ENCODE results near the gene CREBL2. TPM values are rescaled to one million over a fixed set of nuclear protein-coding genes. Genes with fewer than 3 reads are reported as not detected.
"Not testable (repeated sequence)": the region's sequence is repeated elsewhere in the genome, so short reads cannot be mapped to it uniquely, and the experiment has no call there.

The CREBL2 gene
- total and polyA plus RNA-seq, 5 experiments from 2014 or later: 35.1 to 46.8 (median 36.5) TPM

DNA sequence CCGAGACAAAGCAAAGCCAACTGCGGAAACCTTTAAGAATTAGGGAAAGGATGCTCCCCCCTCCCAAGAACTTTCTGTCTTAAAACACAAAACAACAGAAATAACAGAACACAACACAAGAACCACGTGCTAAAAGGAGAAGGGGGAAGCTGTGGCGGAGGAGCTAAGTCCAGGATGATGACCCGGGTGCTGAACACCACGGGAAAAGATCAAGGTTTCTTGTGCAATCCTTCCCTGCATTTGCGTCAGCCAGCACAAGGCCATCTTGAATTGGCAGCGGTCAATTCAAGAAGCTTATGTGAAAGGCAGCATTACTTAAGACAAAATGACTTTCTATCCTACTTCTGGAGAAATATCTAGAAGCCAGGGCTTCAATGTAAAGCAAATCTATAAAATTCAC is 11.0 kb upstream of the CREBL2 start:
- POLR2A ChIA-PET: interaction anchor here (1.1 to 1.2 kb wide), 2 partner anchors 15 to 38 kb away, joined by 3 read pairs; partner anchors contain the start of gene DUSP16
- DNase-seq: no peak
- Mint-ChIP-seq H3K4me3 (no peak overlapping the region), H3K9me3 (peaks cover 0 to 1% (median 0%) of the 10 kb centered on the region in 9 donors), H3K27me3 (peaks cover 0 to 8% (median 0%) of the 10 kb centered on the region in 5 donors), H3K27ac (no peak overlapping the region), H3K4me1 (no peaks in the 10 kb centered on the region), H3K36me3 (no peaks in the 10 kb centered on the region)
- ATAC-seq: no peak

DNA sequence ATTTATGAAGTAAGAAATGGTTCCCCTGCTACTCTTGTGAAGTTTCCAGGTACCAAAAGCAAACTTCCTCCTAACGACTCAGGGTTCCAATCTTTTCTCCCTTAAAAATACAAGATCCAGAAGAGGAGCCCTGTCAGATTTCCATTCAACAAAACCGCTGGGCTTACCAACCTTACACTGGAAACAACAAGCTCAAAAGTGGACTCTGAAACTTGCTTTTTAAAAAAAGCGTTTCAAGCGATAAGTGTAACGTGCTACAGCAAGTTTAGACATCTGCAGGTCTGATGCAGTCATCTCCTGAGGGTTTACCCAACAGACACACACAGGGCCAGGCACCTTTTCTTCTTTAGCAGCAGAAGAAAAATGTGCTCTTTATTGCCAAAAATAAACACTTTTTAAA is 6.9 kb upstream of the CREBL2 start:
- Mint-ChIP-seq H3K4me1 (peaks cover 0 to 8% (median 1%) of the 10 kb centered on the region in 4 donors), H3K27me3 (peaks cover 0 to 8% (median 0%) of the 10 kb centered on the region in 5 donors), H3K36me3 (no peaks in the 10 kb centered on the region), H3K27ac (peak overlapping the region in 1 of 10 donors; percentile 63), H3K9me3 (no peaks in the 10 kb centered on the region), H3K4me3 (no peak overlapping the region)
- ATAC-seq (no peak), DNase-seq (no peak)
- POLR2A ChIA-PET: interaction anchor here (0.6 kb wide), 1 partner anchor 31 kb away, joined by 5 read pairs; no protein-coding TSS in a partner anchor

DNA sequence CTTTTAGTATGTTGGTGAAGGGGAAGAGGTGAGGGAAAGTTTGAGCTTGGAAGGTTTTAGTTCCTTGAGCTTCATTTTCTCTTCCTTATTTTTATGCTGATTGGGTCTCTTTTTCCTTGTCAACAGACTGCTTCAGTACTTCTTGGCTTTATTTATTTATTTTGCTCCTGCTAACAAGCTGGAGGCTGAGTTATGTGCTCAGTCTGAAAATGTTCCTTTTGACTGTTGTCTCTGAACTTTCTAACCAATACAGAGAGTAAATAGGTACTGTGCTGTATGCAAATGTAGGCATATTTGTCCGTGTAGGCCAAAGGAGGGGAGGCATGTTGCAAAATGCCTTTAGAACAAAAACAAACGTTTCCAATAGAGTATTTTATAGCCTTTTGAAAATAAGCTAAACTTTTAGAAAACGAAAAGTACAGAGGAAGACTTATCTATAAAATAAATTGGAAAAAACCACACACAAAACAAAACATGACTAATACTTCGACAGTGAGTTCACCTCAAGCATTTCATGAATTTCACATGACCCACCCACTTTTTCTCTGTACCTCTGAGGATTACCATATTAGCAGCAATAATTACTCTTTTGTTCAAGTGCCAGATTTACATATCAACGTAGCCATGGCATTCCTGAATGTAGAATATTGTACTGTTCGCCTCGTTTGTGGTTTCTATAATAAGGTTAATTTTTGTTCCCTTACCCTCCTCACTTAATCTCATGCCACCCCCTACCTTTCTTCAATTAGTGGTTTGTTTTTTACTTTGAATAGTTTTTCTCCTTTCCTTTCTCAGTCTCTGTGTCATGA is 4.7 kb upstream of the CREBL2 start:
- peaks cover 2 to 23% (median 15%) of the 10 kb centered on the region in 4 donors for H3K4me1 Mint-ChIP-seq
- H3K9me3 Mint-ChIP-seq: no peaks in the 10 kb centered on the region
- H3K36me3 Mint-ChIP-seq: no peaks in the 10 kb centered on the region
- H3K27me3 Mint-ChIP-seq: no peaks in the 10 kb centered on the region
- H3K4me3 Mint-ChIP-seq: no peak overlapping the region
- POLR2A ChIA-PET: interaction anchor here (0.6 to 0.8 kb wide), 2 partner anchors 13 to 109 kb away, joined by 3 to 5 read pairs; no protein-coding TSS in a partner anchor
- peak overlapping the region in 2 of 10 donors; percentile 8 to 33 for H3K27ac Mint-ChIP-seq
- DNase-seq (no peak), ATAC-seq (no peak)

DNA sequence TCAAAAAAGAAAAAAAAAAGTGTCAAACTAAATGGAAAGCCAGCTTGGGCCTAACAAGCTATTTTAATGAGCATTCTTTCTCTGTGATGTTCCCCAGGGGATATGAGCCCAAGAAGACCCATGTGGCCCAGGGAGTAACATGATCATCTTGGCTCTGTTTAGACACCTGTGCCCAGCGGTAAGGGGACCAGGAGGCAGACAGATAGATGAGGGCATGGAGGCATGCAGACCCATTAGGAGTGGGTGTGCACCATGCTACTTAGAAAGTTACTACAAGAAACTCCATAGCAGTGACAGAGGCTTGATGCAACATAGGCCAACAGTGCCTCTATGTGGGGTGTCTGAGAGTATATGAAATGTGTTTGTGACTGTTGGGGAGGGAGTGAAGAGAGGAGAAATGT is 3.1 kb upstream of the CREBL2 start:
- POLR2A ChIA-PET: no interaction called here
- no peaks in the 10 kb centered on the region for H3K9me3 Mint-ChIP-seq
- DNase-seq (no peak), ATAC-seq (no peak)
- peaks cover 0 to under 1% (median under 1%) of the 10 kb centered on the region in 3 donors for H3K36me3 Mint-ChIP-seq
- peak overlapping the region in 4 of 10 donors; percentile 5 to 76 (median 35) for H3K4me3 Mint-ChIP-seq
- H3K4me1 Mint-ChIP-seq: peaks cover 12 to 38% (median 28%) of the 10 kb centered on the region in 4 donors
- no peaks in the 10 kb centered on the region for H3K27me3 Mint-ChIP-seq
- H3K27ac Mint-ChIP-seq: peak overlapping the region in 8 of 10 donors; percentile 9 to 91 (median 54)

DNA sequence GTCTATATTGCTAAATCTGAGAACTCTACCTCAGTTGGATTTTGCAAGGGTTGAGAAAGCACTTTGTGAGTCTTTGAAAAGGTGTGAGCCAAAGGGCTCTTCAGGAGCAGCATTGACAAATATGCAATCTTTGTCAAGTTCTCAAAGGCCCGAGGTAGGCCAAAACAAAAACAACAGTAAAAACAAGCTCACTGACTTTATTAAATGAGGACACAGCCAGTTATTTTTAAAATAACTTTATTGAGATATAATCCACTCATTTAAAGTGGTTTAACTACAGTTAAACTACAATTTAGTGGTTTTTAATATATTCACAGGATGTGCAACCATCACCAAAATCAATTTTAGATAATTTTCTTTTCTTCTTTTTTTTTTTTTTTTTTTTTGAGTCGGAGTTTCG is 2.0 kb upstream of the CREBL2 start:
- Mint-ChIP-seq H3K4me1 (peaks cover 15 to 49% (median 37%) of the 10 kb centered on the region in 4 donors), H3K4me3 (peak overlapping the region in 1 of 10 donors; percentile 30), H3K27me3 (no peaks in the 10 kb centered on the region), H3K9me3 (no peaks in the 10 kb centered on the region), H3K27ac (peak overlapping the region in 6 of 10 donors; percentile 16 to 98 (median 57)), H3K36me3 (peaks cover 0 to 12% (median 3%) of the 10 kb centered on the region in 3 donors)
- ATAC-seq: no peak
- no peak for DNase-seq
- POLR2A ChIA-PET: interaction anchor here (0.7 to 0.8 kb wide), 3 partner anchors 97 to 1064 kb away, joined by 3 to 6 read pairs (median 3); no protein-coding TSS in a partner anchor

DNA sequence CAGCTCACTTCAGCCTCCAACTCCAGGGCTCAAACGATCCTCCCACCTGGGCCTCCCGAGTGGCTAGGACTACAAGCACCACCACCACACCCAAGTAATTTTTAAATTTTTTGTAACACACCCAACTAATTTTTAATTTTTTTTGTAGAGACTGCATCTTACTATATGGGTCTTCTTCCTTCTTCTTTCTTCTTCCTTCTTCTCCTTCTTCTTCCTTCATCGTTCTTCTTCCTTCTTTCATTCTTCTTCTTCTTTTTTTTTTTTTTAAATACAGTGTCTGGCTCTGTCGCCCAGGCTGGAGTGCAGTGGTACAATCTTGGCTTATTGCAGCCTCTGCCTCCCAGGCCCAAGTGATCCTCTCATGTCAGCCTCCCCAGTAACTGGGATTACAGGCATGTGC is 965 bp upstream of the CREBL2 start:
- H3K4me1 Mint-ChIP-seq: peaks cover 15 to 56% (median 44%) of the 10 kb centered on the region in 4 donors
- POLR2A ChIA-PET: interaction anchor here (0.9 to 4.0 kb wide), 6 partner anchors 13 to 253 kb away, joined by 3 to 25 read pairs (median 8); partner anchors contain the start of gene BORCS5
- ATAC-seq: no peak
- no peak for DNase-seq
- H3K27me3 Mint-ChIP-seq: no peaks in the 10 kb centered on the region
- peak overlapping the region; percentile 89 to 100 (median 99) for H3K27ac Mint-ChIP-seq
- peak overlapping the region; percentile 87 to 99 (median 92) for H3K4me3 Mint-ChIP-seq
- H3K9me3 Mint-ChIP-seq: no peaks in the 10 kb centered on the region
- peaks cover 0 to 17% (median 3%) of the 10 kb centered on the region in 3 donors for H3K36me3 Mint-ChIP-seq

DNA sequence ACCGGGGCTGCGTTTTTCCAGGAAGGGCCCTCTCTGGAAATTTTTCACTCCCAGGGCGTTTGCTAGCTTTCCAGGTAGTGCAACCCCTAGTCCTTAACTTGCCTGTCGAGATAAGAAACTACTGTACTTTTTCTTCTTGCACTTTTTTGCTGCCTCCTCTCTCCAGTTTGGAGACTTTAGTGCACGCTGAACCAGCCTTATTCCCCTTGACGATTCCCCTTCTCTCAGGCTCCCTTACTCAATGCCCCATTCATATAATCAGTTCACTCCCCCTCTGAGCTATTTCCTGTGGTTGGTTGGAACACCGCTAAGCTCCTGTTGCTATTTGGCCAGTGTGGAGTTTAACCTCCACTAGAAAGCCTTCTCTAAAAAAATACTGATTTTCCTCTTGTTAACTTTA is 682 bp downstream of the CREBL2 start:
- ATAC-seq (peak; percentile 22 to 23), DNase-seq (peak in 5 of 10 donors; percentile 5 to 48 (median 20))
- H3K36me3 Mint-ChIP-seq: peaks cover 0 to 19% (median 3%) of the 10 kb centered on the region in 3 donors
- H3K27ac Mint-ChIP-seq: peak overlapping the region; percentile 89 to 100 (median 99)
- peak overlapping the region; percentile 87 to 99 (median 92) for H3K4me3 Mint-ChIP-seq
- H3K27me3 Mint-ChIP-seq: no peaks in the 10 kb centered on the region
- POLR2A ChIA-PET: interaction anchor here (0.6 to 4.0 kb wide), 15 partner anchors 9 to 256 kb away, joined by 3 to 25 read pairs (median 4); partner anchors contain the start of genes BORCS5 and DUSP16
- H3K4me1 Mint-ChIP-seq: peaks cover 21 to 66% (median 60%) of the 10 kb centered on the region in 4 donors
- H3K9me3 Mint-ChIP-seq: no peaks in the 10 kb centered on the region

DNA sequence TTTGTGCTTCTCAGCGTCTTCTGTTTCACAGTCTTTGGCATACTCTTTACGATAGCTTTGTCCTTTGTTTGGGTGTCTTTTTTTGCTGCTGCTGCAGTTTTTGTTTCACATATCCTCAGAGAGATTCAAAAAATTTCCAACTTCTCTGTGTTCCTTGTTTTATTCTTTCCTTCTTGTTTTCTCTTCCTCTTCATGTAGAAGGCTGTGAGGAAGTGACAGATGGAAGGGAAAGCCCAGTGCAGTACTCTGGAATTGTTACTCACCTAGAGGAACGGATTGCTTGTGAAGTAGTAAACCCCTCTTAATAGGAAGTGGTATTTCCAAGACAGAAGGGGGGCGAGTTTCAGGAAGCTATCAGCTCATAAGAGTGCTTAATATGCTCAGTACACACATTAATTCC is 1.7 kb downstream of the CREBL2 start:
- Mint-ChIP-seq H3K27ac (peak overlapping the region; percentile 89 to 100 (median 98)), H3K4me3 (peak overlapping the region; percentile 87 to 99 (median 92)), H3K27me3 (no peaks in the 10 kb centered on the region), H3K9me3 (no peaks in the 10 kb centered on the region), H3K36me3 (peaks cover 0 to 23% (median 3%) of the 10 kb centered on the region in 3 donors), H3K4me1 (peaks cover 25 to 66% (median 65%) of the 10 kb centered on the region in 4 donors)
- peak in 3 of 10 donors; percentile 17 to 29 (median 25) for DNase-seq
- POLR2A ChIA-PET: interaction anchor here (0.7 to 4.0 kb wide), 7 partner anchors 10 to 257 kb away, joined by 3 to 25 read pairs (median 3); no protein-coding TSS in a partner anchor
- ATAC-seq: no peak

DNA sequence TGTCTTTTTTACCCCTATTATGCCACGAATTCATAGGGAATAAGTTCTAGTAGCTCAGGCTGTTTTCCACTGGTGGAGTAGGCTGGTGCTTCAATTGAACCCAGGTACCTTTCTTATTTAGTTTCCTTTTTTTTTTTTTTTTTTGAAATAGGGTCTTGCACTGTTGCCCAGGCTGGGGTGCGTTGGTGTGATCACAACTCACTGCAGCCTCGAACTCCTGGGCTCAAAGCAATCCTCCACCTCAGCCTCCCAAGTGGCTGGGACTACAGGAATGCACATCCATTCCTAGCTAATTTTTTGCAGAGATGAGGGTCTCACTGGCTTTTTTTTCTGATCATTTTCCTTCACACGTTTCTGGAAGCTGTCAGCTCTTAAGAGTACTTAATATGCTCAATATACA is 2.7 kb downstream of the CREBL2 start:
- ATAC-seq: no peak
- Mint-ChIP-seq H3K4me3 (peak overlapping the region in 9 of 10 donors; percentile 34 to 96 (median 63)), H3K4me1 (peaks cover 25 to 69% (median 67%) of the 10 kb centered on the region in 4 donors), H3K9me3 (no peaks in the 10 kb centered on the region), H3K27me3 (no peaks in the 10 kb centered on the region), H3K36me3 (peaks cover 0 to 26% (median 7%) of the 10 kb centered on the region in 3 donors), H3K27ac (peak overlapping the region in 9 of 10 donors; percentile 27 to 100 (median 89))
- DNase-seq: no peak
- POLR2A ChIA-PET: interaction anchor here (0.6 to 4.0 kb wide), 5 partner anchors 9 to 123 kb away, joined by 3 to 25 read pairs (median 5); no protein-coding TSS in a partner anchor

DNA sequence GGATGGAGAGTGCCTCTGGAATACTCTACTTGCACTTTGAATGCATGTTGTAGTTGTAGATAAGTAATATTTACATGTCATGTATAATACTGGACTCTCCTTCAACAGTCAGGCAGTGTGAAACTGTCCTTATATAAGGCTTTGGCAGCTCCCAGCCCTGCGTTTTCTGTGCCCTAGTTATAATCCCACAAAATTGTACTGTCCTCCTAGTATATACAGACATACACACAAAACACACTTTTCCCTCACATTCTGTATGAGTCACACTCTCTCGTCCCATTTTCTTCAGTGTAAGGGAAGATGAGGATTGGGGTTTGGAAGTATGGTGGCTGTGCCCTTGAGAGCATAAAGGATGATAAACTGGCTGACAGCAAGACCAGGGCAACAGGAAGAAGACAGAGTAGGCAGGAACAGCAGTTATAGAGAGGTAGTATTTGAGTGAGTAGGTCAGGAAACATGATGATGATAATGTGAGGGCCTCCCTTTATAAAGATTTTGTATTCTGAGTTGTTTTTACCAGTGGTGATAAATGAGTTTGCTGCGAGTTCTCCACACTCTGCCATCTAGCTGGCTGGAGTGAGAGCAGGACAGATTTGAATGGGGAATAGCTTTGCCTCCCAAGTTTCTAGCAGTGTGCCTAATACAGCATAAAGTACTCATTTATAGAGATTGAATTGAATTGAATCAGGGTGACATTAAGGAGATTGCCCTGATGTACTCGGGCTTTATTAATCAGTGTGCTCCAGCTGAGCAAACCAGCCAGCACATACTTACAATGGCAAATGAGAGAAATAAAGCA is 5.0 kb downstream of the CREBL2 start:
- POLR2A ChIA-PET: interaction anchor here (0.5 to 1.1 kb wide), 4 partner anchors 102 to 242 kb away, joined by 3 to 4 read pairs (median 3); no protein-coding TSS in a partner anchor
- DNase-seq: peak in 3 of 10 donors; percentile 21 to 36 (median 28)
- Mint-ChIP-seq H3K27ac (peak overlapping the region; percentile 15 to 93 (median 78)), H3K27me3 (no peaks in the 10 kb centered on the region), H3K36me3 (peaks cover 5 to 36% (median 9%) of the 10 kb centered on the region in 3 donors), H3K4me1 (peaks cover 34 to 78% (median 76%) of the 10 kb centered on the region in 4 donors), H3K9me3 (peaks cover 0 to 2% (median 0%) of the 10 kb centered on the region in 9 donors), H3K4me3 (peak overlapping the region in 9 of 10 donors; percentile 23 to 76 (median 46))
- ATAC-seq: peak in 1 of 2 donors; percentile 15

DNA sequence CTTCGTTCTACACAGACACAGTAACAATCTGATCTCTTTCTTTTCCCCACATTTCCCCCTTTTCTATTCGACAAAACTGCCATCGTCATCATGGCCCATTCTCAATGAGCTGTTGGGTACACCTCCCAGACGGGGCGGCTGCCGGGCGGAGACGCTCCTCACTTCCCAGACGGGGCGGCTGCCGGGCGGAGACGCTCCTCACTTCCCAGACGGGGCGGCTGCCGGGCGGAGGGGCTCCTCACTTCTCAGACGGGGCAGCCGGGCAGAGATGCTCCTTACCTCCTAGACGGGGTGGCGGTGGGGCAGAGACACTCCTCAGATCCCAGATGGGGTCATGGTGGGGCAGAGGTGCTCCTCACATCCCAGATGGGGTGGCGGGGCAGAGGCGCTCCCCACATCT is 6.4 kb downstream of the CREBL2 start:
- DNase-seq, POLR2A ChIA-PET, H3K9me3 Mint-ChIP-seq, H3K4me3 Mint-ChIP-seq, H3K27ac Mint-ChIP-seq, ATAC-seq, H3K27me3 Mint-ChIP-seq: not testable (repeated sequence)
- H3K4me1 Mint-ChIP-seq: peaks cover 39 to 82% (median 79%) of the 10 kb centered on the region in 4 donors
- peaks cover 5 to 36% (median 9%) of the 10 kb centered on the region in 3 donors for H3K36me3 Mint-ChIP-seq
